OCI-LY1 (cell line): ENCODE results near the gene ALDH1B1.

ENCODE experiments used
- CTCF ChIP-seq: fragments of 200-600 bp; sonication (generic), shearing (Covaris generic); IDR thresholded peaks from 2 replicates; pipeline ENCODE4 v1.5.1; 2017; ENCODE audit warnings: mild to moderate bottlenecking, antibody characterized with exemption, low read length, moderate library complexity, mixed read lengths
- EZH2 ChIP-seq: fragments of 200-600 bp; sonication (generic), shearing (Covaris generic); IDR thresholded peaks from 2 replicates; pipeline ENCODE4 v1.8.0; 2017; ENCODE audit warnings: borderline replicate concordance, mixed run types, mild to moderate bottlenecking, antibody characterized with exemption, low read length, moderate library complexity, mixed read lengths

GRCh38 chr9:38382141-38382540 is 10.4 kb upstream of the ALDH1B1 start:
- no peak for TF ChIP-seq CTCF
- no peak for TF ChIP-seq EZH2
